CD14-positive monocyte (primary cell): ENCODE results near the gene KDM1B. TPM values are rescaled to one million over a fixed set of nuclear protein-coding genes. Genes with fewer than 3 reads are reported as not detected.

Experiments
- DNase-seq, 3 donors: peaks; one replicate each; pipeline ENCODE4 v3.0.0-alpha.2; 2011 to 2022
- H2AFZ ChIP-seq: 2 replicates; pipeline ENCODE4 v1.6.0; 2012; ENCODE audit warnings: mild to moderate bottlenecking, low read depth, low read length, inconsistent platforms; ENCODE audit not compliant: insufficient read depth, poor library complexity, severe bottlenecking
- H3K27ac ChIP-seq, 2 donors: 1 replicate in 1 of 2; 2 replicates in 1 of 2; pipeline ENCODE4 v1.5.1; 2012 to 2013; ENCODE audit warnings: low read length in 2 of 2, control low read depth in 1 of 2, inconsistent platforms in 1 of 2, low read depth in 1 of 2, mild to moderate bottlenecking in 1 of 2
- H3K27me3 ChIP-seq, 2 donors: one replicate each; pipeline versions ENCODE4 v1.6.0 to v1.6.1; 2011 to 2013; ENCODE audit warnings: low read length in 2 of 2; ENCODE audit not compliant: control insufficient read depth in 2 of 2, insufficient read depth in 2 of 2
- H3K36me3 ChIP-seq, 2 donors: replicated peaks in 1 of 2; 1 replicate in 1 of 2; 2 replicates in 1 of 2; pipeline versions ENCODE4 v1.5.1 to v1.6.1; 2012 to 2013; ENCODE audit warnings: low read length in 2 of 2, control low read depth in 1 of 2, inconsistent platforms in 1 of 2, mild to moderate bottlenecking in 1 of 2; ENCODE audit not compliant: insufficient read depth in 2 of 2, control insufficient read depth in 1 of 2
- H3K4me1 ChIP-seq, 2 donors: 1 replicate in 1 of 2; 2 replicates in 1 of 2; pipeline versions ENCODE4 v1.5.1 to v1.6.1; 2012 to 2013; ENCODE audit warnings: low read length in 2 of 2, control low read depth in 1 of 2, inconsistent platforms in 1 of 2, mild to moderate bottlenecking in 1 of 2, moderate library complexity in 1 of 2; ENCODE audit not compliant: insufficient read depth in 2 of 2, control insufficient read depth in 1 of 2
- H3K4me2 ChIP-seq: replicated peaks from 2 replicates; pipeline ENCODE3; 2012; ENCODE audit warnings: low read length, moderate library complexity, mild to moderate bottlenecking; ENCODE audit not compliant: poor library complexity, severe bottlenecking; ENCODE audit errors: extremely low read depth
- H3K4me3 ChIP-seq, 3 experiments: fragments of 200-600 bp in 1 of 3; sonication (generic) in 1 of 3; replicated peaks in 1 of 3; 1 replicate in 2 of 3; 2 replicates in 1 of 3; pipeline ENCODE4 v1.5.1; 2011 to 2013; ENCODE audit warnings: low read length in 3 of 3, mild to moderate bottlenecking in 3 of 3, control low read depth in 2 of 3, low read depth in 2 of 3, inconsistent platforms in 1 of 3, moderate library complexity in 1 of 3
- H3K79me2 ChIP-seq: 2 replicates; pipeline ENCODE4 v1.6.0; 2012; ENCODE audit warnings: mild to moderate bottlenecking, control low read depth, inconsistent platforms, low read length, moderate library complexity; ENCODE audit not compliant: insufficient read depth
- H3K9ac ChIP-seq: 2 replicates; pipeline ENCODE4 v1.6.0; 2017; ENCODE audit warnings: low read length, mild to moderate bottlenecking; ENCODE audit not compliant: insufficient read depth, poor library complexity, severe bottlenecking
- H3K9me3 ChIP-seq, 2 donors: replicated peaks in 1 of 2; 1 replicate in 1 of 2; 2 replicates in 1 of 2; pipeline versions ENCODE4 v1.5.1 to v1.6.1; 2012 to 2013; ENCODE audit warnings: low read length in 2 of 2, control low read depth in 1 of 2; ENCODE audit not compliant: control insufficient read depth in 1 of 2, insufficient read depth in 1 of 2
- H4K20me1 ChIP-seq: 2 replicates; pipeline ENCODE4 v1.6.0; 2012; ENCODE audit warnings: mild to moderate bottlenecking, low read length, control low read depth, moderate library complexity; ENCODE audit not compliant: insufficient read depth
- H3K27ac Mint-ChIP-seq, 7 donors: one replicate each; pipeline ENCODE4 v1.8.0; 2020; ENCODE audit warnings: mild to moderate bottlenecking in 7 of 7, mixed read lengths in 7 of 7, moderate library complexity in 6 of 7, inconsistent platforms in 2 of 7
- H3K27me3 Mint-ChIP-seq, 3 donors: one replicate each; pipeline ENCODE4 v1.8.0; 2021 to 2022; ENCODE audit warnings: low read depth in 3 of 3, mild to moderate bottlenecking in 3 of 3, mixed read lengths in 3 of 3, moderate library complexity in 3 of 3, inconsistent platforms in 1 of 3
- H3K36me3 Mint-ChIP-seq, 2 donors: one replicate each; pipeline ENCODE4 v1.8.0; 2020; ENCODE audit warnings: mixed read lengths in 2 of 2, inconsistent platforms in 1 of 2, mild to moderate bottlenecking in 1 of 2
- H3K4me1 Mint-ChIP-seq: one replicate; pipeline ENCODE4 v1.8.0; 2020; ENCODE audit warnings: mild to moderate bottlenecking, mixed read lengths
- H3K4me3 Mint-ChIP-seq, 2 donors: one replicate each; pipeline ENCODE4 v1.8.0; 2020; ENCODE audit warnings: mild to moderate bottlenecking in 2 of 2, mixed read lengths in 2 of 2, moderate library complexity in 1 of 2
- H3K9me3 Mint-ChIP-seq, 7 donors: one replicate each; pipeline ENCODE4 v1.8.0; 2020 to 2022; ENCODE audit warnings: mixed read lengths in 7 of 7, mild to moderate bottlenecking in 6 of 7, moderate library complexity in 6 of 7, inconsistent platforms in 2 of 7
- CTCF ChIP-seq: fragments of 200-600 bp; IDR thresholded peaks from one replicate; pipeline ENCODE4 v1.8.0; 2022; ENCODE audit warnings: antibody characterized with exemption, mild to moderate bottlenecking
- WGBS: methylation state at CpG from one replicate; pipeline ENCODE4 v1.1.5; 2013; ENCODE audit warnings: missing lambda C conversion rate; ENCODE audit not compliant: insufficient coverage; 5-methylcytosine and 5-hydroxymethylcytosine counted together
- intact Hi-C, 2 donors: fragments of 100-400 bp; cut with micrococcal nuclease; formaldehyde crosslinking; loops; one replicate each; pipeline versions ENCODE4 v1.15.0 to v1.15.1; 2023
- polyA plus RNA-seq, 3 donors: library from polyadenylated mRNA; depleted of rRNA in 1 of 3; unstranded in 2 of 3; stranded (reverse) in 1 of 3; fragments of 300-500 nt in 2 of 3; fragments of >200 nt in 1 of 3; fragmentation: Illumina TruSeq in 2 of 3; gene quantifications; 1 replicate in 2 of 3; 2 replicates in 1 of 3; pipeline ENCODE4 v1.2.3, GENCODE V29; 2012 to 2021

KDM1B gene
- polyA plus RNA-seq, 3 donors: 4.4 to 50.8 (median 24.1) TPM

- H2AFZ ChIP-seq: no peak overlapping the region
- no peak overlapping the region for H3K4me2 ChIP-seq
- Mint-ChIP-seq H3K27ac (peak overlapping the region in 3 of 7 donors; percentile 15 to 33 (median 30)), H3K4me3 (no peak overlapping the region), H3K4me1 (peaks cover 42% of the 10 kb centered on the region), H3K9me3 (peaks cover 0 to 3% (median 0%) of the 10 kb centered on the region in 7 donors), H3K36me3 (peaks cover 31 to 52% of the 10 kb centered on the region in 2 donors), H3K27me3 (peaks cover 0 to 1% (median 0%) of the 10 kb centered on the region in 3 donors)
- H3K27me3 ChIP-seq: no peaks in the 10 kb centered on the region
- intact Hi-C loops: loop anchor here (5.0 to 10.0 kb wide), 2 partner anchors 36 to 113 kb away; partner anchors contain the start of gene DEK (in 1 of the 2)
- H3K36me3 ChIP-seq: peaks cover 23% of the 10 kb centered on the region in 2 donors
- peak overlapping the region in 1 of 2 donors; percentile 95 for H3K27ac ChIP-seq
- TF ChIP-seq CTCF: no peak
- peaks cover 10% of the 10 kb centered on the region for H4K20me1 ChIP-seq
- no peak overlapping the region for H3K9ac ChIP-seq
- H3K4me1 ChIP-seq: peaks cover 29 to 39% of the 10 kb centered on the region in 2 donors
- H3K9me3 ChIP-seq: no peaks in the 10 kb centered on the region
- peaks cover 59% of the 10 kb centered on the region for H3K79me2 ChIP-seq
- WGBS: no CpG with 5 or more reads among the region's 3 CpGs
- no peak overlapping the region for H3K4me3 ChIP-seq
- no peak for DNase-seq
Measured at GRCh38 chr6:18151801-18152200, 3.4 kb upstream of the KDM1B start.

GRCh38 chr6:18153311-18153703, 1.9 kb upstream of the KDM1B start:
- TF ChIP-seq CTCF: no peak
- peak overlapping the region; percentile 98 to 100 (median 99) for H3K27ac Mint-ChIP-seq
- H3K27ac ChIP-seq: peak overlapping the region; percentile 31 to 95
- DNase-seq: no peak
- no peaks in the 10 kb centered on the region for H3K9me3 ChIP-seq
- peaks cover 73% of the 10 kb centered on the region for H3K79me2 ChIP-seq
- peaks cover 20 to 44% of the 10 kb centered on the region in 2 donors for H3K36me3 Mint-ChIP-seq
- peaks cover 0 to 3% (median 0%) of the 10 kb centered on the region in 7 donors for H3K9me3 Mint-ChIP-seq
- peak overlapping the region; percentile 27 for H3K9ac ChIP-seq
- peaks cover 8% of the 10 kb centered on the region in 2 donors for H3K36me3 ChIP-seq
- H4K20me1 ChIP-seq: peaks cover 10% of the 10 kb centered on the region
- H3K4me3 ChIP-seq: peak overlapping the region in 2 of 3 experiments; percentile 16 to 96
- intact Hi-C loops: loop anchor here (5.0 to 10.0 kb wide), 2 partner anchors 34 to 111 kb away; partner anchors contain the start of gene DEK (in 1 of the 2)
- H3K4me1 ChIP-seq: peaks cover 31 to 48% of the 10 kb centered on the region in 2 donors
- H3K4me3 Mint-ChIP-seq: peak overlapping the region in 1 of 2 donors; percentile 100
- H3K27me3 ChIP-seq: no peaks in the 10 kb centered on the region
- H3K4me1 Mint-ChIP-seq: peaks cover 44% of the 10 kb centered on the region
- H3K4me2 ChIP-seq: peak overlapping the region; percentile 77
- H3K27me3 Mint-ChIP-seq: peaks cover 0 to 1% (median 0%) of the 10 kb centered on the region in 3 donors
- H2AFZ ChIP-seq: no peak overlapping the region
